Psoas muscle (tissue), 8 donors: Measurements from ENCODE around the gene TP63. TPM values are rescaled to one million over a fixed set of nuclear protein-coding genes. Genes with fewer than 3 reads are reported as not detected.
"Not testable (repeated sequence)": the region's sequence is repeated elsewhere in the genome, so short reads cannot be mapped to it uniquely, and the experiment has no call there.

Experiments used
- ATAC-seq, 4 donors: fragments of 200-7000 bp; cut with Tn5 transposase; one replicate each; pipeline ENCODE4 v1.9.1; 2020; ENCODE audit warnings: moderate library complexity in 3 of 4, mild to moderate bottlenecking in 2 of 4
- DNase-seq, 2 donors: peaks; one replicate each; pipeline ENCODE4 v3.0.0-alpha.2; 2020
- H3K27ac ChIP-seq: fragments of 200-600 bp; one replicate; pipeline ENCODE4 v1.8.0; 2022
- H3K27me3 ChIP-seq, 3 donors: fragments of 200-600 bp in 1 of 3; one replicate each; pipeline versions ENCODE4 v1.6.1 to v1.8.0; 2013 to 2022; ENCODE audit warnings: low read length in 2 of 3, mild to moderate bottlenecking in 2 of 3, moderate library complexity in 1 of 3; ENCODE audit not compliant: insufficient read depth in 3 of 3
- H3K36me3 ChIP-seq, 2 donors: fragments of 200-600 bp in 1 of 2; one replicate each; pipeline versions ENCODE4 v1.6.1 to v1.8.0; 2013 to 2022; ENCODE audit warnings: low read depth in 1 of 2, mild to moderate bottlenecking in 1 of 2, moderate library complexity in 1 of 2; ENCODE audit not compliant: insufficient read depth in 1 of 2
- H3K4me1 ChIP-seq: fragments of 200-600 bp; one replicate; pipeline ENCODE4 v1.8.0; 2022
- H3K4me3 ChIP-seq: fragments of 200-600 bp; one replicate; pipeline ENCODE4 v1.8.0; 2022; ENCODE audit warnings: mild to moderate bottlenecking
- H3K9me3 ChIP-seq: fragments of 200-600 bp; one replicate; pipeline ENCODE4 v1.8.0; 2022
- CTCF ChIP-seq: fragments of 200-600 bp; IDR thresholded peaks from one replicate; pipeline ENCODE4 v1.8.0; 2022; ENCODE audit warnings: antibody characterized with exemption
- WGBS, 3 donors: extraction: QIAGEN DNeasy Blood & Tissue Kit; methylation state at CpG; one replicate each; pipeline versions ENCODE4 v1.1.6 to v1.1.7; 2013; 5-methylcytosine and 5-hydroxymethylcytosine counted together
- intact Hi-C, 2 donors: fragments of 100-400 bp; cut with DNase I; formaldehyde crosslinking; loops; one replicate each; pipeline versions ENCODE4 v1.11.0 to v1.14.2; 2022
- polyA plus RNA-seq, 3 donors: library from polyadenylated mRNA; stranded (reverse); fragments of 200-250 nt; gene quantifications; one replicate each; pipeline ENCODE4 v1.2.3, GENCODE V29; 2013
- total RNA-seq, 4 donors: library from RNA; stranded (reverse); fragmentation: NEBNext Ultra II Directional in 2 of 4; extraction: Animal tissue kit (Norgen Biotek cat#: 25700) in 2 of 4; gene quantifications; one replicate each; pipeline versions ENCODE4 v1.2.1 to v1.2.4, GENCODE V29; 2021 to 2023
- donor health status: healthy with polysubstance abuse.
- donor health status: DM: no; HTN: no; CAD: no; lungs with moderate emphysema.
- donor health status: Bipolar disorder and iron deficiency.
- donor health status: healthy.
- donor health status: DM: yes; HTN: yes; CAD: no.
- donor health status: DM: no; HTN: no; CAD: no.
- donor health status: DM: no; HTN: no; CAD: no.
- donor health status: DM: yes; HTN: yes; CAD: no.

The TP63 gene
- total and polyA plus RNA-seq, 7 donors, result 1.4 to 83.0 (median 13.1) TPM

GRCh38 chr3:189597918-189598317 is 33.3 kb upstream of the TP63 start:
- intact Hi-C loops, result no loop called here
- Histone ChIP-seq H3K36me3 (no peaks in the 10 kb centered on the region), H3K4me3 (no peak overlapping the region), H3K9me3 (no peaks in the 10 kb centered on the region), H3K27ac (no peak overlapping the region), H3K4me1 (no peaks in the 10 kb centered on the region), H3K27me3 (peaks cover 0 to 3% (median 0%) of the 10 kb centered on the region in 3 donors)
- DNase-seq (no peak), ATAC-seq (no peak)
- TF ChIP-seq CTCF, result no peak
- WGBS, 3 donors, result 85 to 88% (median 87%) methylated on average over 2 of the region's 2 CpGs

- TF ChIP-seq CTCF, result no peak
- no peaks in the 10 kb centered on the region for H3K36me3 ChIP-seq
- no peak for DNase-seq
Observed at GRCh38 chr3:189598530-189599225, 32.5 kb upstream of the TP63 start.

GRCh38 chr3:189602471-189602870 is 28.7 kb upstream of the TP63 start:
- intact Hi-C loops, result no loop called here
- Histone ChIP-seq H3K4me1 (no peaks in the 10 kb centered on the region), H3K27ac (no peak overlapping the region), H3K36me3 (no peaks in the 10 kb centered on the region), H3K9me3 (no peaks in the 10 kb centered on the region), H3K4me3 (no peak overlapping the region), H3K27me3 (peaks cover 0 to 3% (median 0%) of the 10 kb centered on the region in 3 donors)
- no peak for ATAC-seq
- no peak for DNase-seq
- WGBS, 3 donors, result 78 to 90% (median 83%) methylated on average over 5 of the region's 5 CpGs
- TF ChIP-seq CTCF, result no peak

More at GRCh38 chr3:189598530-189599225, 32.5 kb upstream of the TP63 start:
- no peak overlapping the region for H3K4me3 ChIP-seq
- 83 to 88% (median 86%) methylated on average over 6 of the region's 6 CpGs for WGBS, 3 donors
- no peaks in the 10 kb centered on the region for H3K9me3 ChIP-seq
- no peak for ATAC-seq
- H3K27ac ChIP-seq, result no peak overlapping the region
- no peaks in the 10 kb centered on the region for H3K4me1 ChIP-seq
- intact Hi-C loops, result no loop called here
- peaks cover 0 to 3% (median 0%) of the 10 kb centered on the region in 3 donors for H3K27me3 ChIP-seq

GRCh38 chr3:189605717-189606116 is 25.5 kb upstream of the TP63 start:
- no peak overlapping the region for H3K27ac ChIP-seq
- DNase-seq, result no peak
- H3K36me3 ChIP-seq, result no peaks in the 10 kb centered on the region
- peaks cover 3% of the 10 kb centered on the region for H3K9me3 ChIP-seq
- H3K4me3 ChIP-seq, result no peak overlapping the region
- ATAC-seq, result no peak
- H3K4me1 ChIP-seq, result no peaks in the 10 kb centered on the region
- intact Hi-C loops, result no loop called here
- no peak for TF ChIP-seq CTCF
- 96 to 98% (median 97%) methylated on average over 2 of the region's 2 CpGs for WGBS, 3 donors
- H3K27me3 ChIP-seq, result peaks cover 0 to 3% (median 0%) of the 10 kb centered on the region in 3 donors

- no peaks in the 10 kb centered on the region for H3K27me3 ChIP-seq
- ATAC-seq, result peak in 2 of 4 donors; percentile 13 to 34
- TF ChIP-seq CTCF, result no peak
- H3K4me1 ChIP-seq, result no peaks in the 10 kb centered on the region
- peaks cover 8% of the 10 kb centered on the region for H3K9me3 ChIP-seq
- no peak overlapping the region for H3K4me3 ChIP-seq
- intact Hi-C loops, result no loop called here
- H3K36me3 ChIP-seq, result no peaks in the 10 kb centered on the region
- DNase-seq, result no peak
- H3K27ac ChIP-seq, result no peak overlapping the region
- 72 to 98% (median 92%) methylated on average over 4 of the region's 4 CpGs for WGBS, 3 donors
Observed at GRCh38 chr3:189606774-189607173, 24.4 kb upstream of the TP63 start.

- WGBS, 3 donors, result 33 to 58% (median 38%) methylated on average over 2 of the region's 2 CpGs
- intact Hi-C loops, DNase-seq, H3K9me3 ChIP-seq, H3K4me1 ChIP-seq, H3K36me3 ChIP-seq, ATAC-seq, H3K27ac ChIP-seq, H3K4me3 ChIP-seq, H3K27me3 ChIP-seq: not testable (repeated sequence)
Observed at GRCh38 chr3:189612641-189613040, 18.5 kb upstream of the TP63 start.
